OCI-M1 (cell line): Measurements from ENCODE around the gene MASP2.
"Not testable (repeated sequence)": the region's sequence is repeated elsewhere in the genome, so short reads cannot be mapped to it uniquely, and the experiment has no call there.

ENCODE experiments used
- DNase-seq: peaks from one replicate; lab custom pipeline; 2025; lab: John Stamatoyannopoulos, UW

Gene MASP2

DNA sequence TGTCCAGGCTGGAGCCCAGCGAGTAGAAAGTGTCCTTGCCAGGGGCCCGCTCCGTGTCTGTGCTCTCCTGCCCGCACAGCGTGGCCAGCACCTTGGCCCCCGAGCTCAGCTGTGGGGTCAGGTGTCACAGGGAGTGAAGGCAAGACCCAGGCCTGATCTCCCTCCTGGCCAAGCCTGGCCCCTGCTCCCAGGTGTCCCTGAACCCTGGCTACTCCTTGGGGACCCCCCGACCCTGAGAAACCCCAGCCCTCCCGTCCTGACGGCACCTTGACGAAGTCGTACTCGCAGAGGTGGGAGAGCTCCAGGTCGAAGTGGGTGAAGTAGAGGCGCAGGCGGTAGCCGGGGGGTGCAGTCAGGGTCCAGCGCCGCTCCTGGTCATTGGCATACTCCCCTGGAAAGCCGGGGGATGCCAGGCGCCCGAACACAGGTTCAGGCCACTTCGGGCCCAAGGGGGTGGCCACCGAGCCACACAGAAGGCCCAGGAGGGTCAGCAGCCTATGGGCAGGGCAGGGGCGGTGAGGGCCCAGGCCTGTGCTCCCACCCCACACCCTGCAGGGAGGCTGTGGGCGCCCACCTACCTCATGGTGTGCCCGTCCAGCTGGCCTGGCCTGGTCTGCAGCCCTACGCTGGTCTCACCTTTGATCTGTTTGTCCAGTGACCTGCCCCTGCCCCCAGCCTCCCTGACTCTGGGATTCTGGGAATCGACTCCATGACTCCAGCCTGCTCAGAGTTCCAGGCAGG is at the start of gene MASP2:
Gene MASP2, minus strand, starts transcription at position 615 of the 741 bp plus-strand sequence. Its CDS starts 32 bp downstream, at position 583.
- no peak for DNase-seq

DNA sequence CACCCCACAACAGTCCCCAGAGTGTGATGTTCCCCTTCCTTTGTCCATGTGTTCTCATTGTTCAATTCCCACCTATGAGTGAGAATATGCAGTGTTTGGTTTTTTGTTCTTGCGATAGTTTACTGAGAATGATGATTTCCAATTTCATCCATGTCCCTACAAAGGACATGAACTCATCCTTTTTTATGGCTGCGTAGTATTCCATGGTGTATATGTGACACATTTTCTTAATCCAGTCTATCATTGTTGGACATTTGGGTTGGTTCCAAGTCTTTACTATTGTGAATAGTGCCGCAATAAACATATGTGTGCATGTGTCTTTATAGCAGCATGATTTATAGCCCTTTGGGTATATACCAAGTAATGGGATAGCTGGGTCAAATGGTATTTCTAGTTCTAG is 36.7 kb upstream of the MASP2 start:
- not testable (repeated sequence) for DNase-seq

DNA sequence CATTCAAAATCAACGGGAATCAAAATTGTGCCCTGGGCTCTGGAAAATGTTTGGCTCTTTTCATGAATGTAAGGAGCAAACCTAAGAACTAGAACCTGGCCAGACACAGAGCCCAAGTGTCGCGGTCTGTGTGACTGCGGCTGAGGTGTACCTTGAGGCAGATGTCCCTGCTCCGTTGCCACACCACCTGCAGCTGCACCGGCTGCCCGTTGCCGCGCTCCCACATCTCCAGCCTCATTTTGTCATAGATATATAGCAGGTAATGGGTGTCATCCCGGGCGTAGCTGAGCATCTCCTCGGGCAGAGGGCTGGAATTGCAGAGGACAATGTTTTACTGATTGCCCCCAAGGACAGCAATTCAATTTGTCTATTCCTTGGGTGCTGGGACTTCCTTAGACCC is 33.9 kb upstream of the MASP2 start:
- DNase-seq = no peak

DNA sequence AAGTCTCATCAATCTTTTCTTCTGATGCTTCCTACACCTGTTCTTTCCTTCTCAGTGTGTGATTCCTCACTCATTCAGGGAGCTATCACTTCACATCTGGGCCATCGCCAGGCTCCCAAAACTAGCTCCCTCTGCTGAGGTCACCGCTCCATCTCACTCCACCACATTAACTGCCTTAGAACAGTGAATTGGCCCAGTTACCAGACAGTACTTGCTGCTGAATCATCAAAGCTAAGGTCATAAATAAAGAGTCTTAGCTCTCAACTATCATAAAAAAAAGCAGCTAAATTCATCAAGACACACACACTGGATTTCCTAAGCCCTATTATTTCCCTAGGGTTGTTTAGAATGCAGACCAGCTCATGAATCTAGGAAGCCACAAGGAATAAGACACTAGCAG is 31.6 kb upstream of the MASP2 start:
- no peak for DNase-seq

DNA sequence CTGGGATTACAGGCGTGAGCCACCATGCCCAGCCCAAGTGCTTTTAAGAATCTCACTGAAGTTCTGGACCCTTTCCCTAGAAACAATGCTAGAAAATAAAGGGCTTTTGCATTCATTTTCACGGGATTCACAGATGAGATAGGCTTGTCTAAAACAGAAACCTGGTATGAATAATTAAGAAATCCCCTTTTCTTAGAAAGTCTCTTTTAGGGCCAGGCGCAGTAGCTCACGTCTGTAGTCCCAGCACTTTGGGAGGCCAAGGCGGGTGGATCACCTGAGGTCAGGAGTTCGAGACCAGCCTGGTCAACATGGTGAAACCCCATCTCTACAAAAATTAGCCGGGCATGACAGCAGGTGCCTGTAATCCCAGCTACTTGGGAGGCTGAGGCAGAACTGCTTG is 26.4 kb upstream of the MASP2 start:
- DNase-seq = not testable (repeated sequence)

DNA sequence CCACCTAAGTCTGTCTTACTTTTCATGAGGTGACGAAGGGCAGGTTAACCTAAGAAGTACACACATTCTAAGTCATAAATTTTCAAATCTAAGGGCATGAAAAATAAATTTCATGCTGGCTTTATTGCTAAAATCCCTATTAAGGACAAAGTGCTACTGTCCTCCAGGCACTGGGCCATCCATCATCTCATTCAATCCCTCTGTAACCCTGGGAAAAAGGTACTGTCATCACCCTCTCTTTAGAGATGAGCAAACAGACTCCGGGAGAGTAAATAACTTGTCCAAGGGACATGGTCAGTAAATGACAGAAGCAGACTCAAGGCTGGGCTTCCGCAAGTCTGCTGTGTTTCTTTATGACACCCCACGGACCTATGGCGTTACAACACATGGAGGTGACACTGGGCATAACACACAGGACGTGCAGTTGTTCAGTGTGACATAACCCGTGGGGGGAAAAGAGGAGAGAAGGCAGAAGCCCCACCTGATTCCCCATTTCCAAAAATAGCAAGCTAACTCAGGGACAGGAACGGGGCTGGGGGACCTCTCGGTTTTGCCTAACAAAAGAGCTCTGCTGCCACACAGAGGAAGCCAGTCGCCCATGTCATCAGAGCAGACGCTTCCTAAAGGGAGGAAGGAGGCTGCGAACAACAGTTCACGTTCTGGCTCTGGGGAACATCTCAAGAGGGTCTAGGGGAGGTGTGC is 25.3 kb upstream of the MASP2 start:
- DNase-seq = no peak

DNA sequence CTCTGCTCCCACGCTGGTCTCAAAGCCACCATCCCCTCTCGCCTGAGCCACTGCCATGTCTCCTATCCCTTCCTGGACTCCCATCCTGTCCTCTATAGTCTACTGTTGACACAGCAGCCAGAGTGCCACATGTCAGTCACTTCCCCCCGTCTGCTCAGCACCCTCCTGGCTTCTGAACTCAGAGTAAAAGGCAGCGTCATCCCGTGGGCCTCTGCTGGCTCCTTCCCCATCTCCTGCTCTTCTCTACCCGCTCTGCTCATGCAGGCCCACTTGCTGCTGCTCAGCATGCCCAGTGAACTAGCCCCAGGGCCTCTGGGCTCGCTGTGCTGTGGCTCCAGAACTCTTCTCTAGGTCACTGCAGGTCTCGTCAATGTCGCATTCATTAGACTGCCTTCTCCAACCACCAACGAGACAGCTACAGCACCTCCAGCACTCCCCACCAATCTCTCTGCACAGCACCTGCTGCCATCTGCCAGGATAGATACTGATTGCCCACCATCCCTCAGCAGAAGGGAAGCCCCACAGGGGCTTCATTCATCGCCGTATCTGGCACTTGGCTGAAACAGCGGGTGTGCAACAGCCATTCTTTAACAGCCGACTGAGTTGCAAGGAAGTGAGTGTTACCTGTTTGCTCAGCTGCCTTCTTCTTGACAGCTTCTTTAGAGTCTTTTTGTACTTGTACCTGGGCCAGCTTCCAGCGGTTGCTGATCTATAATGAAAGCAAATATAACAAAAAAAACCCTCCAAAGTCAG is 24.6 kb upstream of the MASP2 start:
- DNase-seq = no peak

DNA sequence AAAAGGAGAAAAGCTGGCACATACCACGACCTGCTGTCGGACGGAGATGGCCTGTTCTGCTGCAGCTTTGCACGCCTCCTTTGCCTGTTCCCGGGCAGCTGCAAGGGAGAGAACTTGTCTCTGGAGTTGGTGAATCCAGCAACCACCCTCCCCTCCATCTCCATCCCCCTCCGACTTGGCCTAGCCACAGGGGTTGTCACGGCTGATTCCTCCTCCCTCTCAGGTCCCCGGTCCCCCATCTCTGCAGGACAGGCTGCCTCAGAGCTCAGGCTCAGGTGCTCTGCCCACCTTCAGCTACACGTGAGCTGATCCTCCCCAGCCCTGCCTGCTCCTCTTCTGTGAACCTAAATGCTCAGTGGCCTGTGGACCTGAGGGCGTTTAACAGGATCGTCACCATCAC is 23.8 kb upstream of the MASP2 start:
- DNase-seq = no peak

DNA sequence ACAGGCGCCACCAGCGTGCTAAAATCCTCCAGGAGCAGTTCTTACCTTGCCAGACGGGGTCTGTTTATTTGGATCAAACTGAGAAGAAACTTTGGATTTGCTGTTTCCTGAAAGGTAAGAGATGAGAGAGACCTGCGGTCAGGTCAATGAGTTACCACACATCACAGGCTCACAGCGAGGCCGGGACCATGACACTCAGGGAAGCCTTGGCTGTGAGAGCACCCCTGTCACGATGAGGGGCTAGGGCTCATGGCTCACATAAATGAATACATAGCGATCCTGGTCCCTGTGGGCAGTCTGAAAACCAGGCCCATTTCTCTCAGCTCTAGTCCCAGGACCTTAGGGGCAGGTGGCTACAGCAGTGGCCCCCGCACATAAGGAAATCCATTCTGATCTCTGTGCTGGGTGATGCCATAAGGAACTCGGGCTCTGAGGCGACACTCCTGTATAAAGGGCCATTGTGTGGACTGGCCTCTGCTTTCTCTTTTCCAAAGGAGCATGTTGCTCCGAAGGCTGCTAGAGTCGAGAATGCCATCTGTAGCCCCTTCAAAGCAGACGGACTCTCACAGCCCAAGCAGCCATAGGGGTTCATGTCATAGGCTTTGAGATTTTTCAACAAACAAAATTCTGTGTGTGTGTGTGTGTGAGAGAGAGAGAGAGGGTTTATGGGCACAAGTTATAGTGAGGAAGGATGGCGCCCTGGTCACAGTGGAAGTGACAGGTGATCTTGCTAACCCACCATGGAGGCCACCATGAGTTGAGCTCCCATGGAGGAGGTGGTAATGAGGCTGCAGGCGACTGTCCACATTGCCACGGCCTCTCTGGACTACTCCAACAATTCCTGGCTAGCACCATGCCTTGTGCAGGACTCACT is 21.8 kb upstream of the MASP2 start:
- DNase-seq = no peak

DNA sequence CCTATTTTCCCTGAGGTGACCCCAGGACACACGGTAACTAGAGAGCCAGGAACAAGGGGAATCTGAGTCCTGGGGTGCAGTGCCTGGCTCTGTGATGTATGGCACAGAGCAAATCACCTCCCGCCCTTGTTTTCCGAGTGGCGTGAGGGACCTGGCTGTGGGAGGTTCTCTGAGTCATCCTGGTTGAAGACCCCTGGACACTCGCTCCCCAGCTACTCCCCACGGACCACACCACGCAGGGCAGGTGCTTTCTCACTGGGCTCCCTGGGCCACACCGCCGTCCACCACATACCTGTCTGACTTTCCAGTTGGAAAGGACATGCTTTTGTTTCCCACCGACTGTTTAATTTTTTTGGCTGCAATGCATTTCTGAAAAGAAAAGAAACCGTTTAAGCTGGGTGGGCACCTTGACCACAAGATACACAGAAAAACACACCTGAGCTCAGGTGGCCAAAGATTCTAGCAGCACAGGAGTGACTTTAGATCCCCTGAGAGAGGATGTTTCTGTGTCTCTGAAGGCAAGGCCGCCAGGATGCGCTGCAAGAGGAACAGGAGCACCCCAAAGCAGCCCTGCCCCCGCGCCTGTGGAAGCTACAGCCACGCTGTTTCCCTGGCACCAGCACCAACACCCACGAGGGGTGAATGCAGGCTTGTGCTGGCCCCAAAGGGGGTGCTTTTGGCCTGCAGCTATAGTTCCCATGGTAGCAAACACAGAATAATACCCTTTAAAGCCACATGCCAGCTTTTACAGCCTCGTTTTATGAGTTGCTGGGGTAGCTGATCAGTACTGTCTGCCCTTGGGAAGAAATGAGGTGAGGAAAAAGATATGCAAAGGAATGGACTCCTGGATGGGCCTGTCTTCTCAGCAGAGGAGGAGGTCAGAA is 20.9 kb upstream of the MASP2 start:
- DNase-seq = no peak

DNA sequence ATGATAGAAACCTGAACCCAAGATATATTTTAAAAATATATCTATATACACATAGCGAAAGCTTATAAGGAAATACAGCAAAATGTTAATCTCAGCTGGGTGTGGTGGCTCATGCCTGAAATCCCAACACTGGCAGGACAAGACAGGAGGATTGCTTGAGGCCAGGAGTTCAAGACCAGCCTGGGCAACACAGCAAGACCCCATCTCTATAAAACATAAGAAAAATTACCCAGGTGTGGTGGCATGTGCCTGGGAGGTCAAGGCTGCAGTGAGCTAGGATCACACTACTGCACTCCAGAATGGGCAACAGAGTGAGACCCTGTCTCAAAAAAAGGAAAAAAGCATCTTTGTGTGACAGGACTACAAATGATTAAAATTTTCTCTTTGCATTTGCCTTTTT is 18.8 kb upstream of the MASP2 start:
- no peak for DNase-seq

DNA sequence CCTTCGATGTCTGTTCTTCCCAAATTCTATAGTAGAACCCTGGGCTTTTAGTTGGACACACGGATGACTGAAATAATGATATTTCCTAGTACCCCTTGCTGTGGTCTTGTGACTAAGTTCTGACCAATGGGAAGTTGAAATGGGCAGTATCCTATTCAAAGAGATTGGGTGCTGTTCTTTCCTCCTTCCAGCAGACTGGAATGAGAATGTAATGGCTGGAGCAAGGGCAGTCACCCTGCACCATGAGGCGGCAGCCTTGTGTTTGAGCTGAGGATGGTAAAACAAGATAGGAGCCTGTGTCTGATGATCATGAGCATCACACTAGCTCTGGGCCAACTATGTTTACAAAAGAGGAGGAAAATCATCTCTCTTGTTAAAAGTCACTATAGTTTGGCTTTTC is 17.9 kb upstream of the MASP2 start:
- no peak for DNase-seq

DNA sequence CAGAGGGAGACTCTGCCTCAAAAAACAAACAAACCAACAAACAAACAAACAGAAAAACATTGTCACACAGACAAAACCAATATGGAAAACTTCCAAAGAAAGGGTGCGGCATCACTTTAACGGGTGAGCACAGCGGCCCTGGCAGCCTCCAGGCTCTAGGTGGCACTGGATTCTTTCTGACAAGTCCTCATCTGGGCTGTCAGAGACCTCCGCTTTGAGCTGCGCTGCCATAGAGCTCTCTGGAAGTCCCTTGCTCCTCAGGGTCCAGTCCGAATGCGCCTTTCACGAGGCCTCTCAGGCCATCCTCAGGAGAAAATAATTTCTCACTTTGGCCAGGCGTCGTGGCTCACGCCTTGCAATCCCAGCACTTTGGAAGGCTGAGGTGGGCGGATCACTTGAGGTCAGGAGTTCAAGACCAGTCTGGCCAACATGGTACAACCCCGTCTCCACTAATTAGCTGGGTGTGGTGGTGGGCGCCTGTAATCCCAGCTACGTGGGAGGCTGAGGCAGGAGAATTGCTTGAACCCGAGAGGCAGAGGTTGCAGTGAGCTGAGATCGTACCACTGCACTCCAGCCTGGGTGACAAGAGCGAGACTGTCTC is 17.0 kb upstream of the MASP2 start:
- peak; percentile 36 for DNase-seq

DNA sequence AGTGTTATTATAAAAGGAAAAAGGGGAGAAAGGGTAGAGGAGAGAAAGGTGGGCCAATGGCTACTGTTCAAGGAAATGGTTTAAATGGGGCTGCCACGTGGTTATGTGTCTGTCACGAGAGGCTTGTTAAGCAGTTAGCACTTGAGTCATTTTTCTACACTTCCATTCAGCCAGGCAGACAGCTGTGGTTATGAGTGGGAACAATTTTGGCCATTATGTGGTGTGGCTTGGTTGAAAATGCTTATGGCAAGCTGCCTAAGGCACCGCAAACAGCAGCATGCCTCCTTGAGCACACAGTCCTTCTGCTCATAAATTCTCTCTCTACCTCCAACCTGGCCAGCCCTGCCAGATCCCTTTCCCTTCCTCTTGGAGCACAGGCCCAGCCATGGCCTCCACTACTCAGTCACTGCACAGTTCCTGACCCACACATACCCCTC is 15.9 kb upstream of the MASP2 start:
- DNase-seq = no peak

DNA sequence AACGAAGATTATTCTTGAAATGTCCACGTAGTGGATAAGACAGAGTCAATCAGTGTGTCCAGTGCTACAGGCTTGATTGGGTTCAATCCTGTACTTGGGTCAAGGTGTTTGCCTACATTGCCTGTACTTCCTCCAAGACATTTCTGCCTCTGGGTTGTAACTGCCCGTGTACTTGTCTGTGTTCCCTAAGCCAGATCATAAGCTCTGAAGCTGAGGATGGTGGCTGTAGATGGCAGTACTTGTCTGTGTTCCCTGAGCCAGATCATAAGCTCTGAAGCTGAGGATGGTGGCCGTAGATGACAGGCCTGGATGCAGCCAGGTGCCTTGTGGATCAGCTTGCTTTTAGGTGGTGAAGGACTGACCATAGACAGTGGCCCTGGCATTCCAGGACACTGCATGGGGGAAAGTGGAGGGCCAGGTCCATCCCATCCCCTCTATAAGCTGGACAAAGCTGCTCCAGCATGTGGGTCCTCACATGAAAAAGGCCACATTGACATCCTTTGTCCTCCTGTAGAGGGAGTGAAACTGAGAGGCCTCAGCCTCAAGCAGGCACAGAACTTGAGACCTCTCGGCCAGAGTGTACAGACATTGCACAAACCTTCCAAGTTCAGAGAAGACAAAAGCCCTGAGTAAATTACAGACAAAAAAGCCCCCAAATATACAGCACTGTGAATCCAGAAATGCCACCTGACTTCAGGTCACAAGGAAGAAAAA is 14.8 kb upstream of the MASP2 start:
- DNase-seq = no peak

DNA sequence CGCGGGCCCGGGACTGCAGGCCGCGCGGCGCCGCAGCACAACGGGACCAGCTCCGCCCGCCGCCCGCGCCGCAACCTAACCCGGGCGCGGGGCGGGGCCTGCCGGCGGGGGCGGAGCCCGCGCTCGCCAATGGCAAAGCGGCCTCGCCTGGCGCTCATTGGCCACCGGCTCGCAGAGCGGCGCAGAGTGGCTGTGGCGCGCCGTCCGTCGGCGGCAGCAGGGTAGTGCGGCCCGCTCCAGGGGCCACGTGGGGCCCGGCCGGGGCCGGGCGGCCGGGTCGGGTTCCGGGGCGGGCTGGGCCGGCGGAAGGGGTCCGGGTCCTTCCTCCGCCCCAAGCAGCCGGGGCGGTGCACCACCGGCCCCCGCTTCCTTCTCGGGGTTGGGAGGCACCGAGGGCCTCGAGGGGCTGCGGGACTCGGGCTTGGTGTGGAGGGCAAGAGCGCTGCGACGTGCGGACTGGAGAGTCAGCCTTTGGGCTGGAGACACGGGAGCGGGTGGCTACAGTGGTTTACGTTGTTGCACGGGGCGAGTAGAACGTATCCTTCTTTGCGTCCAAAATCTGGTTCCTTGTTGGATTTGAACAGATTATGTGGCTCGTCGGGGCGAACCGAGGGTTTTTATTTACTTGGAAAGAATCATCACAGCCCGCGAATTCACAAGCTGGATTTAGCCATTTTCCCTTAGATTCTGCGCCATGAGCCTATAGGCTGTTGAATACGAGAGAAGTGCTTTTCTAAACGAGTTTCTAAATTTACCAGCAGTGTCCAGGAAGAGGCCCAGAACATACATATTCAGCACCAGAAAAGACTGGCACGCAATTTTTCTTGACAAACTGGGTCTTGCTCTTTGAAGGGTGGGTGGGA is 13.2 kb upstream of the MASP2 start, which contains the start of gene SRM:
Gene SRM, minus strand, starts transcription at position 51 of the 863 bp plus-strand sequence. CDS start 75 bp downstream, outside the sequence.
- peak; percentile 94 for DNase-seq

DNA sequence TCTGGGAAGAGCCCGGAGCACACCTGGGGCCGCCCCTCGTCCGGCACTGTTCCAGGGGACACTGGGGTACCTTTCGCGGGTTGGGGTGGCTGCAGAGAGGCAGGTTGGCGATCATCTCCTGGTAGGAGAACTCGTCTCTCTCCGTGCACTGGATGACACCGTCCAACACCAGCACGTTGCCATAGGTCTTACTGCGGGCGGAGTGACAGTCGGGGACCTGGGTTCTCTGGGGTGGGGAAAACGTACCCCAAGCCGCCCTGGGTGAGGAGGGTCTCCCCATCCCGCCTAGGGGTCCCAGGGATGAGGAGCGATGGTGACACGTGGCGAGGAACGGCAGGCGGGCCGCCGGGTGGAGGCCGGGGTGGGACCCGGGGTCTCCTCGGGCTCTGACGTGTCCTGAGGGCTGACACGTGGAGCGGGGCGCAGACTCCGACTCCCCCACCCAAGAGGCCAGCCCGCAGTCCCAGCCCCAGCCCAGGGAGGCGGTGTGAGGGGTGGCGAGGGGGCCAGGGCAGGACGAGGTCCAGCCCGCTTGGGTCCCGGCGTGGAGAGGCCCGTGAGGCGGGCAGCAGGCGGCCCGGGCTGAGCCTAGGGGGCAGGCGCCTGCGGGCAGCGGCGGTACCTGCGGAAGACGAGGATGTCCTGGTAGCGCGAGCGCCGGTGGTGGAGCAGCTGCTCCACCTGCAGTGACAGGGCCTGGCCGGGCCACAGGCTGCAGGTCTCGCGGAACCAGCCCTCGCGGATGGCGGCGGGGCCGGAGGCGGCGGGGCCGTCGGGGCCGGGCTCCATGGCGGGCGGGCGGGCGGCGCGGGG is 12.3 kb upstream of the MASP2 start:
- DNase-seq = peak; percentile 42
